Panc1 (cell line): ENCODE results near the gene TMOD1. TPM values are rescaled to one million over a fixed set of nuclear protein-coding genes. Genes with fewer than 3 reads are reported as not detected.
"Not testable (repeated sequence)": the region's sequence is repeated elsewhere in the genome, so short reads cannot be mapped to it uniquely, and the experiment has no call there.

Source experiments
- ATAC-seq: fragments of 200-7000 bp; cut with Tn5 transposase; 2 replicates; pipeline ENCODE4 v1.9.1; 2020; ENCODE audit warnings: mild to moderate bottlenecking, moderate library complexity
- BruUV-seq: library from RNA; stranded (reverse); fragments of 400-500 nt; replicated peaks from 2 replicates; lab custom pipeline; 2021; lab: Mats Ljungman, UMichigan
- CTCF ChIA-PET: fragments of 300-600 bp; sonication (Branson Sonifier 250); formaldehyde crosslinking; loops from one replicate; lab custom pipeline; 2022; ENCODE audit warnings: antibody characterized with exemption; lab: Charles Lee
- POLR2A ChIA-PET: fragments of 300-600 bp; sonication (Branson Sonifier 250); formaldehyde crosslinking; loops from one replicate; lab custom pipeline; 2022; ENCODE audit warnings: antibody characterized with exemption; lab: Charles Lee
- DNase-seq: peaks from one replicate; pipeline ENCODE4 v3.0.0-alpha.2; 2010; ENCODE audit warnings: low read depth, low spot score
- H3K27ac ChIP-seq: 2 replicates; pipeline ENCODE4 v1.5.1; 2011; ENCODE audit warnings: mild to moderate bottlenecking, low read length, inconsistent platforms
- H3K27me3 ChIP-seq: fragments of 200-500 bp; sonication (Bioruptor generic); 2 replicates; pipeline ENCODE4 v1.6.0; 2014; ENCODE audit warnings: low read length, inconsistent platforms; ENCODE audit not compliant: control insufficient read depth, insufficient read depth
- H3K36me3 ChIP-seq: fragments of 200-500 bp; sonication (Bioruptor generic); 2 replicates; pipeline ENCODE4 v1.5.1; 2014; ENCODE audit warnings: inconsistent platforms, mild to moderate bottlenecking, low read length, moderate library complexity; ENCODE audit not compliant: control insufficient read depth, insufficient read depth
- H3K4me1 ChIP-seq: 2 replicates; pipeline ENCODE4 v1.5.1; 2011; ENCODE audit warnings: inconsistent platforms, mild to moderate bottlenecking, low read length, moderate library complexity; ENCODE audit not compliant: control insufficient read depth, insufficient read depth
- H3K4me3 ChIP-seq, 2 experiments: 2 replicates each; pipeline ENCODE4 v1.5.1; 2011 to 2012; ENCODE audit warnings: low read depth in 2 of 2, low read length in 2 of 2, mild to moderate bottlenecking in 2 of 2, inconsistent platforms in 1 of 2, moderate library complexity in 1 of 2
- H3K9me3 ChIP-seq: fragments of 200-500 bp; sonication (Bioruptor generic); 2 replicates; pipeline ENCODE4 v1.5.1; 2014; ENCODE audit warnings: low read depth, mild to moderate bottlenecking, inconsistent platforms, low read length, moderate library complexity; ENCODE audit not compliant: control insufficient read depth, insufficient read depth
- POLR2AphosphoS5 ChIP-seq: IDR thresholded peaks from 2 replicates; pipeline ENCODE4 v1.6.1; 2012; ENCODE audit warnings: mild to moderate bottlenecking, low read depth, low read length, moderate library complexity
- SIN3A ChIP-seq: IDR thresholded peaks from 2 replicates; pipeline ENCODE4 v1.6.1; 2012; ENCODE audit warnings: low read depth, mild to moderate bottlenecking, low read length, moderate library complexity, borderline replicate concordance; ENCODE audit not compliant: insufficient read depth
- TCF7L2 ChIP-seq: IDR thresholded peaks from 2 replicates; pipeline ENCODE4 v1.6.1; 2011; ENCODE audit warnings: mild to moderate bottlenecking, low read depth, low read length, inconsistent platforms
- in situ Hi-C: cut with HindIII; loops from 2 replicates; pipeline ENCODE4 v1.10.0; 2016; ENCODE audit warnings: low sequenced_read_pairs, low pct_unique_long_range_greater_than_20kb
- intact Hi-C: fragments of 100-400 bp; cut with micrococcal nuclease; formaldehyde crosslinking; loops from one replicate; pipeline ENCODE4 v1.10.0; 2022; ENCODE audit not compliant: unreplicated experiment
- total RNA-seq: library from RNA; stranded (reverse); gene quantifications from one replicate; pipeline ENCODE4 v1.2.1, GENCODE V29; 2021; ENCODE audit not compliant: unreplicated experiment
- TF ChIP-seq, protein P1 (sequence below), 2 experiments: IDR thresholded peaks; 2 replicates each; pipeline ENCODE4 v1.6.1; 2011 to 2012; ENCODE audit warnings: low read depth in 2 of 2, control low read depth in 1 of 2, low read length in 1 of 2, mild to moderate bottlenecking in 1 of 2, moderate library complexity in 1 of 2; ENCODE audit not compliant: insufficient read depth in 1 of 2
- TF ChIP-seq, protein P2 (sequence below): fragments of 450-650 bp; IDR thresholded peaks from 2 replicates; pipeline ENCODE4 v1.5.1; 2017; ENCODE audit warnings: mild to moderate bottlenecking

Gene TMOD1
- total RNA-seq, 1 experiment from 2014 or later = 1.4 TPM

DNA sequence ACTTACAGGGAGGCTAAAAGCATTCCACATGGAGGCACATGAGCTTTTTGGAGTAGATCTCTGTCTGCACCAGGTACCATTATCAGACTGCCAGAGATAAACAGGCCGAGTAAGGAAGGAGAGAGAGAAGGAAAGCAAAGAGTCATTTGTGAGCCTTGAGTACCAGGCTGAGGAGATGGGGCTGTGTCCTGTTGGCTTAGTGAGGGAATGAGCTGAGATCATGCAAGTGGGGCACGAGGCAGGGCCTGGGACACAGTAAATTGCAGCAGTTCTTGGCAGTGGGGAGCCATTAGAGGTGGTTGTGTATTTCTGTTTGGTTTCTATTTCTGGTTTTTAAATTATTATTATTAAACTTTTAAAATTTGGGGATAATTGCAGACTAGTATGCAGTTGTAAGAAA is 78.4 kb downstream of the TMOD1 start:
- in situ Hi-C loops (no loop called here), intact Hi-C loops (no loop called here)
- CTCF ChIA-PET = interaction anchor here (0.5 kb wide), 1 partner anchor 81 kb away, joined by 3 read pairs; no protein-coding TSS in a partner anchor
- no peak overlapping the region for H3K4me3 ChIP-seq
- no peak for TF ChIP-seq SIN3A
- TF ChIP-seq POLR2AphosphoS5 = no peak
- no peak for TF ChIP-seq TCF7L2
- TF ChIP-seq, protein P1, sequence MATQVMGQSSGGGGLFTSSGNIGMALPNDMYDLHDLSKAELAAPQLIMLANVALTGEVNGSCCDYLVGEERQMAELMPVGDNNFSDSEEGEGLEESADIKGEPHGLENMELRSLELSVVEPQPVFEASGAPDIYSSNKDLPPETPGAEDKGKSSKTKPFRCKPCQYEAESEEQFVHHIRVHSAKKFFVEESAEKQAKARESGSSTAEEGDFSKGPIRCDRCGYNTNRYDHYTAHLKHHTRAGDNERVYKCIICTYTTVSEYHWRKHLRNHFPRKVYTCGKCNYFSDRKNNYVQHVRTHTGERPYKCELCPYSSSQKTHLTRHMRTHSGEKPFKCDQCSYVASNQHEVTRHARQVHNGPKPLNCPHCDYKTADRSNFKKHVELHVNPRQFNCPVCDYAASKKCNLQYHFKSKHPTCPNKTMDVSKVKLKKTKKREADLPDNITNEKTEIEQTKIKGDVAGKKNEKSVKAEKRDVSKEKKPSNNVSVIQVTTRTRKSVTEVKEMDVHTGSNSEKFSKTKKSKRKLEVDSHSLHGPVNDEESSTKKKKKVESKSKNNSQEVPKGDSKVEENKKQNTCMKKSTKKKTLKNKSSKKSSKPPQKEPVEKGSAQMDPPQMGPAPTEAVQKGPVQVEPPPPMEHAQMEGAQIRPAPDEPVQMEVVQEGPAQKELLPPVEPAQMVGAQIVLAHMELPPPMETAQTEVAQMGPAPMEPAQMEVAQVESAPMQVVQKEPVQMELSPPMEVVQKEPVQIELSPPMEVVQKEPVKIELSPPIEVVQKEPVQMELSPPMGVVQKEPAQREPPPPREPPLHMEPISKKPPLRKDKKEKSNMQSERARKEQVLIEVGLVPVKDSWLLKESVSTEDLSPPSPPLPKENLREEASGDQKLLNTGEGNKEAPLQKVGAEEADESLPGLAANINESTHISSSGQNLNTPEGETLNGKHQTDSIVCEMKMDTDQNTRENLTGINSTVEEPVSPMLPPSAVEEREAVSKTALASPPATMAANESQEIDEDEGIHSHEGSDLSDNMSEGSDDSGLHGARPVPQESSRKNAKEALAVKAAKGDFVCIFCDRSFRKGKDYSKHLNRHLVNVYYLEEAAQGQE (IDR thresholded peaks at IDR 0.05; ENCODE audit: insufficient read depth in 1 of 2, low read depth in 2 of 2, low read length in 1 of 2) = no peak
- TF ChIP-seq, protein P2, sequence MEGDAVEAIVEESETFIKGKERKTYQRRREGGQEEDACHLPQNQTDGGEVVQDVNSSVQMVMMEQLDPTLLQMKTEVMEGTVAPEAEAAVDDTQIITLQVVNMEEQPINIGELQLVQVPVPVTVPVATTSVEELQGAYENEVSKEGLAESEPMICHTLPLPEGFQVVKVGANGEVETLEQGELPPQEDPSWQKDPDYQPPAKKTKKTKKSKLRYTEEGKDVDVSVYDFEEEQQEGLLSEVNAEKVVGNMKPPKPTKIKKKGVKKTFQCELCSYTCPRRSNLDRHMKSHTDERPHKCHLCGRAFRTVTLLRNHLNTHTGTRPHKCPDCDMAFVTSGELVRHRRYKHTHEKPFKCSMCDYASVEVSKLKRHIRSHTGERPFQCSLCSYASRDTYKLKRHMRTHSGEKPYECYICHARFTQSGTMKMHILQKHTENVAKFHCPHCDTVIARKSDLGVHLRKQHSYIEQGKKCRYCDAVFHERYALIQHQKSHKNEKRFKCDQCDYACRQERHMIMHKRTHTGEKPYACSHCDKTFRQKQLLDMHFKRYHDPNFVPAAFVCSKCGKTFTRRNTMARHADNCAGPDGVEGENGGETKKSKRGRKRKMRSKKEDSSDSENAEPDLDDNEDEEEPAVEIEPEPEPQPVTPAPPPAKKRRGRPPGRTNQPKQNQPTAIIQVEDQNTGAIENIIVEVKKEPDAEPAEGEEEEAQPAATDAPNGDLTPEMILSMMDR = no peak
- ATAC-seq = no peak
- no peaks in the 10 kb centered on the region for H3K27me3 ChIP-seq
- no peaks in the 10 kb centered on the region for H3K36me3 ChIP-seq
- POLR2A ChIA-PET = no interaction called here
- H3K4me1 ChIP-seq = no peaks in the 10 kb centered on the region
- no peak overlapping the region for H3K27ac ChIP-seq
- no peak for DNase-seq
- no peaks in the 10 kb centered on the region for H3K9me3 ChIP-seq
- no TSS peak for BruUV-seq

DNA sequence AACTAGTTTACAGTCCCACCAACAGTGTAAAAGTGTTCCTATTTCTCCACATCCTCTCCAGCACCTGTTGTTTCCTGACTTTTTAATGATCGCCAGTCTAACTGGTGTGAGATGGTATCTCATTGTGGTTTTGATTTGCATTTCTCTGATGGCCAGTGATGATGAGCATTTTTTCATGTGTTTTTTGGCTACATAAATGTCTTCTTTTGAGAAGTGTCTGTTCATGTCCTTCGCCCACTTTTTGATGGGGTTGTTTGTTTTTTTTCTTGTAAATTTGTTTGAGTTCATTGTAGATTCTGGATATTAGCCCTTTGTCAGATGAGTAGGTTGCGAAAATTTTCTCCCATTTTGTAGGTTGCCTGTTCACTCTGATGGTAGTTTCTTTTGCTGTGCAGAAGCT is 80.1 kb downstream of the TMOD1 start:
- ATAC-seq, intact Hi-C loops, H3K4me1 ChIP-seq, in situ Hi-C loops, BruUV-seq, H3K27ac ChIP-seq, H3K4me3 ChIP-seq, POLR2A ChIA-PET, H3K9me3 ChIP-seq, CTCF ChIA-PET, H3K36me3 ChIP-seq, DNase-seq, H3K27me3 ChIP-seq: not testable (repeated sequence)

DNA sequence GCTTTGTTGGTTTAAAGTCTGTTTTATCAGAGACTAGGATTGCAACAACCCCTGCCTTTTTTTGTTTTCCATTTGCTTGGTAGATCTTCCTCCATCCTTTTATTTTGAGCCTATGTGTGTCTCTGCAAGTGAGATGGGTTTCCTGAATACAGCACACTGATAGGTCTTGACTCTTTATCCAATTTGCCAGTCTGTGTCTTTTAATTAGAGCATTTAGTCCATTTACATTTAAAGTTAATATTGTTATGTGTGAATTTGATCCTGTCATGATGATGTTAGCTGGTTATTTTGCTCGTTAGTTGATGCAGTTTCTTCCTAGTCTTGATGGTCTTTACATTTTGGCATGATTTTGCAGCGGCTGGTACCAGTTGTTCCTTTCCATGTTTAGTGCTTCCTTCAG is 83.3 kb downstream of the TMOD1 start:
- H3K27ac ChIP-seq, H3K27me3 ChIP-seq, DNase-seq, POLR2A ChIA-PET, ATAC-seq, intact Hi-C loops, CTCF ChIA-PET, H3K4me3 ChIP-seq, H3K9me3 ChIP-seq, BruUV-seq, H3K36me3 ChIP-seq, in situ Hi-C loops, H3K4me1 ChIP-seq: not testable (repeated sequence)

DNA sequence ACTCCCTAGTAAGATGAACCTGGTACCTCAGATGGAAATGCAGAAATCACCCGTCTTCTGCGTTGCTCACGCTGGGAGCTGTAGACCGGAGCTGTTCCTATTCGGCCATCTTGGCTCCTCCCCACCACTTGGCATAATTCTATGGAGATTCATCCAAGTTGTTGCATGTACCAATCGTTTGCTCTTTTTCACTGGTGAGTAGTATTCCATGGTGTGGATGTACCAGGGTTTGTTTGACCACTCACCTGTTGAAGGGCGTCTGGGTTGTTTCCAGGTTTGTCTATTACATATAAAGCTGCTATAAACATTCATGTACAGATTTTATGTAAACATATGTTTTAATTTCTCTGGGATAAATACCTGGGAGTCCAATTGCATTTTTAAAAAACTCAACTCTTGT is 85.4 kb downstream of the TMOD1 start:
- POLR2A ChIA-PET, H3K36me3 ChIP-seq, H3K27ac ChIP-seq, H3K27me3 ChIP-seq, CTCF ChIA-PET, intact Hi-C loops, ATAC-seq, in situ Hi-C loops, H3K4me1 ChIP-seq, DNase-seq, H3K9me3 ChIP-seq, H3K4me3 ChIP-seq, BruUV-seq: not testable (repeated sequence)
